Nephron (organoid): Measurements from ENCODE around the gene RTTN.

ENCODE experiments used
- H3K27ac Mint-ChIP-seq, 3 experiments: 2 replicates each; pipeline ENCODE4 v1.8.0; 2020; ENCODE audit warnings: mixed read lengths in 3 of 3, mild to moderate bottlenecking in 2 of 3, moderate library complexity in 1 of 3
- H3K27me3 Mint-ChIP-seq: 2 replicates; pipeline ENCODE4 v1.8.0; 2021; ENCODE audit warnings: low read depth, mild to moderate bottlenecking, moderate library complexity, mixed read lengths
- H3K36me3 Mint-ChIP-seq: 2 replicates; pipeline ENCODE4 v1.8.0; 2020; ENCODE audit warnings: low read depth, mixed read lengths
- H3K4me1 Mint-ChIP-seq: 2 replicates; pipeline ENCODE4 v1.8.0; 2020; ENCODE audit warnings: mixed read lengths
- H3K4me3 Mint-ChIP-seq, 3 experiments: 2 replicates each; pipeline ENCODE4 v1.8.0; 2020; ENCODE audit warnings: mild to moderate bottlenecking in 3 of 3, mixed read lengths in 3 of 3, moderate library complexity in 2 of 3
- H3K9me3 Mint-ChIP-seq: 2 replicates; pipeline ENCODE4 v1.8.0; 2020; ENCODE audit warnings: mixed read lengths
- CTCF ChIP-seq, 3 experiments: fragments of 200-600 bp; sonication (generic); IDR thresholded peaks; one replicate each; pipeline ENCODE4 v1.5.0; 2021; ENCODE audit warnings: antibody characterized with exemption in 3 of 3; ENCODE audit not compliant: unreplicated experiment in 3 of 3

RTTN gene

GRCh38 chr18:70182548-70182947 is 22.9 kb downstream of the RTTN start:
- H3K9me3 Mint-ChIP-seq = no peaks in the 10 kb centered on the region
- no peaks in the 10 kb centered on the region for H3K27me3 Mint-ChIP-seq
- no peaks in the 10 kb centered on the region for H3K4me1 Mint-ChIP-seq
- TF ChIP-seq CTCF (IDR thresholded peaks at IDR 0.05; ENCODE audit: unreplicated experiment in 3 of 3) = no peak
- H3K36me3 Mint-ChIP-seq = peaks cover 48% of the 10 kb centered on the region
- H3K4me3 Mint-ChIP-seq = no peak overlapping the region
- no peak overlapping the region for H3K27ac Mint-ChIP-seq

- H3K4me1 Mint-ChIP-seq = no peaks in the 10 kb centered on the region
- no peak overlapping the region for H3K27ac Mint-ChIP-seq
- no peak for TF ChIP-seq CTCF (IDR thresholded peaks at IDR 0.05; ENCODE audit: unreplicated experiment in 3 of 3)
- H3K4me3 Mint-ChIP-seq = no peak overlapping the region
- H3K36me3 Mint-ChIP-seq = peaks cover 40% of the 10 kb centered on the region
- no peaks in the 10 kb centered on the region for H3K9me3 Mint-ChIP-seq
- no peaks in the 10 kb centered on the region for H3K27me3 Mint-ChIP-seq
These were observed 23.8 kb downstream of the RTTN start for GRCh38 chr18:70181725-70182124.

GRCh38 chr18:70181015-70181414 is 24.5 kb downstream of the RTTN start:
- no peak for TF ChIP-seq CTCF (IDR thresholded peaks at IDR 0.05; ENCODE audit: unreplicated experiment in 3 of 3)
- Mint-ChIP-seq H3K27me3 (no peaks in the 10 kb centered on the region), H3K27ac (no peak overlapping the region), H3K4me1 (no peaks in the 10 kb centered on the region), H3K36me3 (peaks cover 33% of the 10 kb centered on the region), H3K4me3 (no peak overlapping the region), H3K9me3 (no peaks in the 10 kb centered on the region)

GRCh38 chr18:70176537-70176936 is 28.9 kb downstream of the RTTN start:
- no peaks in the 10 kb centered on the region for H3K4me1 Mint-ChIP-seq
- TF ChIP-seq CTCF (IDR thresholded peaks at IDR 0.05; ENCODE audit: unreplicated experiment in 3 of 3) = no peak
- H3K36me3 Mint-ChIP-seq = peaks cover 4% of the 10 kb centered on the region
- H3K27ac Mint-ChIP-seq = no peak overlapping the region
- H3K4me3 Mint-ChIP-seq = no peak overlapping the region
- H3K27me3 Mint-ChIP-seq = no peaks in the 10 kb centered on the region
- no peaks in the 10 kb centered on the region for H3K9me3 Mint-ChIP-seq

- no peak for TF ChIP-seq CTCF (IDR thresholded peaks at IDR 0.05; ENCODE audit: unreplicated experiment in 3 of 3)
- Mint-ChIP-seq H3K36me3 (no peaks in the 10 kb centered on the region), H3K4me3 (no peak overlapping the region), H3K9me3 (no peaks in the 10 kb centered on the region), H3K27ac (no peak overlapping the region), H3K27me3 (no peaks in the 10 kb centered on the region), H3K4me1 (no peaks in the 10 kb centered on the region)
These were observed 30.3 kb downstream of the RTTN start for GRCh38 chr18:70175216-70175615.

GRCh38 chr18:70172225-70172624 is 33.3 kb downstream of the RTTN start:
- H3K36me3 Mint-ChIP-seq = peaks cover 4% of the 10 kb centered on the region
- H3K27me3 Mint-ChIP-seq = no peaks in the 10 kb centered on the region
- no peak overlapping the region for H3K4me3 Mint-ChIP-seq
- TF ChIP-seq CTCF (IDR thresholded peaks at IDR 0.05; ENCODE audit: unreplicated experiment in 3 of 3) = peak in 1 of 3 experiments; percentile 45
- no peak overlapping the region for H3K27ac Mint-ChIP-seq
- H3K4me1 Mint-ChIP-seq = no peaks in the 10 kb centered on the region
- no peaks in the 10 kb centered on the region for H3K9me3 Mint-ChIP-seq
